GM19239 (cell line): ENCODE data around the gene LRMDA.

ENCODE experiments used
- DNase-seq: peaks from one replicate; pipeline ENCODE4 v3.0.0; 2011; ENCODE audit warnings: low spot score; ENCODE audit not compliant: insufficient read length
- FAIRE-seq: peaks from 2 replicates; lab custom pipeline; 2011; peaks lifted over from hg19 to GRCh38; lab: Jason Lieb, UNC

LRMDA gene

DNA sequence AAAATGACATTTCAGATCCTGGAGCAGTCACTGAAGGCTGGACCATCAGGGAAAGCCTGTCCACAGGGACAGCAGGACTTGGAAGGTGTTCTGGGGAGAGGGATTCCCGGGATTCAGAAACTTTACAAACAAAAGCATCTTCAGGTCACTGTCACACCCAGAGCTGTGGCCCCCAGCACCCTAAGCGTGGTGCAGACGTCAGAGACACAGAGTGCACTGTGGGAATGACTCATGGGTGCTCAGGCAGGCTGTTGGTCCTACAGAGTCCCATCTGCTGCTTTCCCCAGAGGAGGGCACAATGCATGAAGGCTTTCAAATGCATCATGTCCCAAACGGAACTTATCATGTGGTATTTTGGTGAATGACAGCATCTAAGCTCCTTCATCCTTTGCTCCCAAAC is 13.1 kb upstream of the LRMDA start:
- DNase-seq: no peak
- FAIRE-seq: no peak

DNA sequence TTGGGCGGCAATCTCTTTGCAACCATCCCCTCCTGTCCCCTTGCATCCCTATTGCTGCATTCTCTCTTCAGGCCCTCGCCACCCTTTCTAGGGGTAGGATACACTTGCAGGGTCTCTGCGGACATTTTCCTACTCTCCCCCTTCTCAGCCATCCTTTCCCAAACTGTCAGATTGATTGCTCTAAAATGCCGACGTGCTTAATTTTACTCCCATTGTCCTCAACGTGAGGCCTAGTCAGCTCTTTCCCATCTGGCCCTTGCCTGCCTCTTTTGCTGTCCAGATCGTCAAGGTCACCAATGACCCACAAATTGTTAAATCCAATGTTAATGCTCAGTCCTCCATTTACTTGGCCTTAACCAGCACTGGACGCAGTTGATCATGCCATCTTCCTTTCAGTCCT is 12.7 kb upstream of the LRMDA start:
- FAIRE-seq: no peak

GRCh38 chr10:75422913-75423312 is 8.5 kb upstream of the LRMDA start:
- DNase-seq (no peak), FAIRE-seq (no peak)

More for the DNA sequence above, 12.7 kb upstream of the LRMDA start:
- no peak for DNase-seq

DNA sequence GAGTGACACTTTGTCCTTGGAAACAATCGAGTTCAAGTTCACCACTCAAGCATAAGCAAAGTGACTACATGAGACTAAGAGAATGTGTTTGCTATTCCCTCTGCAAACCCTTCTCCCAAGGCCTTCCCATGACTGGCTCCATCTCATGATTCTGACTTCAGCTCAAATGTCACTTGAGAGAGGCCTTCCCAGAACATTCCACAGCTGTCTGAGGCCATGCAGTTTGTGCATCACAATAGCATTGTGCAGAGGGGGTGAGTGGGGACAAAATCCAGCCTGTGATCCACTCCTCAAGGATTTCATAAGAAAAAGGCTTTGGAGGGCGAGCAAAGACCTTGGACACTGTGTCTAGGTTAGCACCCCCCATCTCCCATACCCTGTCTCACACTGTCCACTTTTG is 6.9 kb upstream of the LRMDA start:
- FAIRE-seq (no peak), DNase-seq (no peak)

- DNase-seq: no peak
- FAIRE-seq: no peak
Observed at GRCh38 chr10:75425291-75426079, 5.9 kb upstream of the LRMDA start.

- DNase-seq: no peak
- FAIRE-seq: no peak
Observed at GRCh38 chr10:75426880-75427279, 4.5 kb upstream of the LRMDA start.

- no peak for DNase-seq
Observed at GRCh38 chr10:75427951-75428350, 3.5 kb upstream of the LRMDA start.

DNA sequence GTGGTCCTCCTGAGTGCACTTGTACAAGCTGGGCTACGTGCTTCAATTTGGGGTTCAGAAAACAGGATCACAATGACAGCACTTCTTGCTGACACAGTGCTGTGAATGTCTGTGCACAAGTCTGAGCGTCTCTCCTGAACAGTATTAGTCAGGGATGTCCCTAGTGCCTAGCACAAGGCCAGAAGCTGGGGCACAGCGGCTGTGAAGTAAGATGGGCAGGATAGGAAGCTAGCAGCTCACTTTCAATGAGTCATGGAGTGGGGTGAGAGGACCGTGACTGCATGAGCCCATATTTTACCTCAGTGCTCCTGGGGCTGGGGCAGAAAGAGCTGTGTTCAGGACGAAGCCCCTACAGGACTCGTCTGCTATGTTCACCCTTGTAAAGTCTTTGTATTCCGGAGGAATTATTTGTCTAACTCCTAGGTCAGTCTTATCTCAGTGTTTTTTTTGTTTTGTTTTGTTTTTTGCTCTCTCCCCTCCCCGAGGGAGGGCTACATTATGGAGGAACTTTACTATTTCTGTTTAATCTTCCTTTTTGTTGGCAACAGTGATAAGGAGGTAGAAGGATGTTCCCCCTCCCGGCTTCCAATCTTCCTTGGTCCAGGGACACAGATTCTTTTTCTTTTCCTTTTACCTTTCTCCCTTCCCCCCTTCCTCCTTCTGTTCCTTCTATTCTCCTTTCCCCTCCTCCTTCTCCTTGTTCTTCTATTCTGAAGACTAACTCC is 2.8 kb upstream of the LRMDA start:
- DNase-seq: no peak
- FAIRE-seq: no peak

More at GRCh38 chr10:75427951-75428350, 3.5 kb upstream of the LRMDA start:
- no peak for FAIRE-seq

DNA sequence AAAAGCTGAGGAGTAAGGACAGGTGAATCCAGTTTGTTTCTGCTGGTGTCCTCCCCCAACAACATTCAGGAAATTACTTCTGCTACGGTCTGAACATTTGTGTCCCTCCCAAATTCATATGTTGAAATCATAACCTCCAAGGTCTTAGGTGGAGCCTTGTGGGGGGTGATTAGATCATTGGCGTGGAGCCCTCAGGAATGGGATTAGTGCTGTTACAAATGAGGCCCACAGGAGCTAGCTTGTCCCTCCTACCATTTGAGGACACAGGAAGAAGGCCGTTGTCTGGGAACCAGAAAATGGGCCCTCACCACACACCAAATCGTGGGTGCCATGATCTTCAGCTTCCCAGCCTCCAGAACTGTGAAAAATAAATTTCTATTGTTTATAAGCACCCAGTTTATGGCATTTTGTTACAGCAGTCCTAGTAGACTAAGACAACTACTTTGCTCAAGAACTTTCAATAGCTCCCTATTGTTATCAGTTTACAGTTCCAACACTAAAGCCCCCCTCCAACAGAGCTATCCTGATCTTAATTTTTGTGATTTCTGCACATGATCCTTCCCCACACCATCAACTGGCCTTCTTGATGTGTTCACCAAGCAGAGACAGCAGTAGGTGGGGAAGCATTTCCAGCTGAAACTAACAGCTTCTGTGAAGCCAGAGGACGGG is 2.1 kb upstream of the LRMDA start:
- DNase-seq: no peak

DNA sequence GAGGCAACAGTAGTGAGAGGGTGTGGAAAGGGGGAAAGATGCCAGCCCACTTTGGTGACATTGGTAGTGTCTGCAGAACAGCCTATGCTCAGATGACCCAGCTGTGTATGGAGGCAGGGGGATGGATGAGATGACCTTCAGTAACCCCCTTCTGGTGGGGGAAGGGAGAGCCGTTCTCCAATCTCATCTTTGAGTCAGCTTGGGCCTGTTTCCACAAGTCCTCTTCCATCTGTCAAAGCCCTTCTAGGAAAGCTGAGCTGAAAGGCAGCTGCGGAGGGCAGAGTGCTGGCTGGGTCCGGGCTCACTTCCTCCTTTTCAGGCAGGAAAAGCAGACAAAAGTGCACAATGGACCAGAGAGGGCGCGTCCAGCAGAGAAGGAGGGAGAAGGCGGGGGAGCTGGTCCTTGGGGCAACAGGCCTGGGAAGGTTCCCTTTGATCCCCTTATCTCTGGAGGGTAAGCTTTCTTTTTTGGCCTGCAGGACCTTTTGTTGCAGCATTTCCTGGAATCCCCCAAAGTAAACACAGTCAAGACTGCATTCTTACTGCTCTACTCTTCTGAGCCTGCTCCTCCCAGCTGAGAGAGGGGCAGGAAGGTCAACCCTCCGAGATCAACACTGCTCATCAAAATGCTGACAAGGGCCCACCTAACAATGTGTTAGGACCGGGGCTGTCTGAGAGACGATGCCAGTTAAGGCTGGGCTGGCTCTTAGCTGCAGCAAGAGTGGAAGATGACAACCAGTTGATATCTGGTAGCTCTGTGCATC is 1.2 kb upstream of the LRMDA start:
- DNase-seq: no peak
- FAIRE-seq: peak; percentile 39

More for the DNA sequence above, 2.1 kb upstream of the LRMDA start:
- peak; percentile 68 for FAIRE-seq

DNA sequence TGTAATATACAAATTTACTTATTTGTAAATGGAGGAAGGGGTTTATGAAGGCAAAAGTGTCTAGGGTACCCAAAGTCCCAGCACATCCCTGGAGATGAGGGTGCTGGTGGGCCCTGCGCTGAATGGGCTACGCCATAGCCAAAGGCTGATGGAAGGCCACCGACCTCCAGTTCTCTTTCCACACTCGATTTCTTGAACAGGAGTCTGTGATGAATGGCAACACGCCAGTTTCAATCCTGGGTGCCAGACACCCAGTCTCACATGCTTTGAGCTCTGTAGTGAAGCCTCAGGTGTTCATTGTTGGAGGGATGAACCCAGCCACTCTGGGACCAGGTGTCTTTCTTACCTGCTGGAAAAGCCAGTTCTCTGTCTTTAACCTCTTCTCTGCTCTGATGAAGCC is 752 bp downstream of the LRMDA start:
- DNase-seq (no peak), FAIRE-seq (no peak)

- FAIRE-seq (no peak), DNase-seq (no peak)
Observed at GRCh38 chr10:75432763-75433162, 1.3 kb downstream of the LRMDA start.

- DNase-seq (no peak), FAIRE-seq (no peak)
Observed at GRCh38 chr10:75433216-75433615, 1.8 kb downstream of the LRMDA start.

- no peak for DNase-seq
- FAIRE-seq: no peak
Observed at GRCh38 chr10:75434291-75434690, 2.9 kb downstream of the LRMDA start.

DNA sequence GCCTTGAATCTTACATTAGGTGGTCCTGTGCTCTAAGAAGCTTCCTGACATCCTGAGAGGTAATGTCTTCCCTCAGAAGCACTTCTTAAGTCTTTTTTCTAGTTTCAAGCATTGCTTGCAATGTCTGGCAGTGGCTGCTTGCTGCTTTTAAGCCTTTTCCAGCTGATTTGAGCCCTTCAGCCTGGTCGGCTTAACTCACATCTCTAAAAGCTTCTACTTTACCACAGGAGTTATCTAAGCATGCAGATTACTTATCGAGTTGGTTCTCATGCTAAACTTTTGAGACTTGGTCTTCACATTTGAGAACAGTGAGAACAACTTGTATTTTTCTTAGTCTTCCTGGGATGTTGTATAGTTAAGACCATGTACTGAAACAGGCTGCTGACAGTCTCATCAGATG is 3.9 kb downstream of the LRMDA start:
- DNase-seq (no peak), FAIRE-seq (no peak)

- FAIRE-seq (no peak), DNase-seq (no peak)
Observed at GRCh38 chr10:75436896-75437295, 5.5 kb downstream of the LRMDA start.

DNA sequence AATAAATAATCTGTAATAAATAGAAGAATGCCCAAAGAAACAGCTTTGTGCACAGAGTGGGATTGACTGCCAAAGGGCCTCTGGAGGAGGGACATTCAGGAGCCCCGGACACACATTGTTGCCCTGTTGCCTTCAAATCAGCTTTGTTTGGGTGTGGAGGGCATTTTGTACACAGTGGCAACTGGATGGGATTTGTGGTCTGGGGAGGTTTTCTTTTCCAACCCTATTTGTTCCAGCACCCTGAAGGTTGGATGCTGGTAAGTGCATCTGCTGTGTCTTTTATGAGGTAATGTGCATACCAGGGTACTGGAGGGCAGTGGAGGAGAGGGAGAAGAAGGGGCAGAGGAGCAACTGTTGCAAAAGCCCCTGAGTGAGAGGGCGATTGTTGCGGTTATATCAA is 6.3 kb downstream of the LRMDA start:
- FAIRE-seq (no peak), DNase-seq (no peak)

DNA sequence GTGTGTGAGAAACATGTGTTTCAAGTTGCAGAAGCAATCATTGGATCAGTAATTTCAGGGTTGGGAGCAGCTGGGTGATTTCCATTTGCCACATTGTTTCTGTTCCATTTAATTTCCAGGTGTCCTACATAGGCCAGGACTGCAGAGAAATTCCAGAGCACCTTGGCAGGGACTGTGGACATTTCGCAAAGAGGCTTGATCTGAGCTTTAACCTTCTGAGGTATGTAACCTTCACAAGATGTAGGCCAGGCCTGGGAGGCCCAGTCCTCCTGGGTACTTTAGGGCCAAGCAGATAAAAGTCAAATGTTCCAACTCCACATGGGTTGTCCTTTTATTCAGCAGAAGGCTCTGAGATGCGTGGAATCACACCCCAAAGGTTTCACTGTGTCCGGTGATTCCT is 6.9 kb downstream of the LRMDA start:
- FAIRE-seq: no peak
- no peak for DNase-seq

- FAIRE-seq (no peak), DNase-seq (no peak)
Observed at GRCh38 chr10:75439811-75440210, 8.4 kb downstream of the LRMDA start.

- no peak for DNase-seq
- FAIRE-seq: no peak
Observed at GRCh38 chr10:75440271-75440793, 8.9 kb downstream of the LRMDA start.
